NCI-H748 treated with DMSO at 0.1 percent for 48 hours (cell line): ENCODE data around the gene LMX1A.

ENCODE experiments used
- DNase-seq: peaks from one replicate; lab custom pipeline; 2025; lab: John Stamatoyannopoulos, UW

The LMX1A gene

GRCh38 chr1:165161130-165161529 is 195.4 kb downstream of the LMX1A start:
- no peak for DNase-seq

DNA sequence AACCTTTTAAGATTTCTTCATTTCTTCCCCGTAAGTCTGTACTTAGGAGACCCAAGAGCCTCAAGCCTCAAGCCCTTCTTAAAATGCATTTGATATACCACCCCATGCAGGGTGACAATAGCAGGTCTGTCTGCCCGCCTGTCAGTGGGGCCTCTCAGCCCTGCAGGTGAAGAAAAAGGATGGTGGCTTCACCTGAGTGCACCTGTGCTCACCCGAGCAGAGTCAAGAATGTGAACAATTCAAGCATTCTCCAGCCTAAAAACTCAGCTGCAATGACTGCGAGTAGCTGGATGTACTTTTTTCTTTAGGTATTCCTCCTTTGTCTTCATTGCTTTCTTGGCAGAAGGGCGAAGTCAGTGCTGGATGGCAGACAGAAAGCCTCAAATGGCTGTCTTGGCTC is 203.3 kb downstream of the LMX1A start:
- DNase-seq: no peak

GRCh38 chr1:165152727-165153126 is 203.8 kb downstream of the LMX1A start:
- no peak for DNase-seq

DNA sequence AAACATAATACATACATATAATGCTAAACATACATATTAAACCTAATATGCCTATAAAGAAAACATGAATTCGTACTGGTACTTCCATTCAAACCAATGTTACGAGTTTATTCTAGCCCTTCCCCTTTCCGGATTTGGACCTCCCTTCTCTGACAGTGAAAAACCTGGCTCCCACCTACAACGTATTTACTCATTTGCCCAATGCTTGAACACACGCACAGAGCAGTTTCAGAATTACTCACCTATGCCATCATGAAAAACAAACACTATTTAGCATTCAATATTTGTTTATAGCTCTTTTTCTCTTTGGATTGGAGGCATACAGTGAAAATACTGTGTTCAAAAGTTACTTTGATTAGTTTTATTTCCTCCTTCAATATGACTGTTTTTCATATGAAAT is 204.4 kb downstream of the LMX1A start:
- DNase-seq: no peak
